Immature natural killer cell (primary cell): Measurements from ENCODE around the gene ALX1. TPM values are rescaled to one million over a fixed set of nuclear protein-coding genes. Genes with fewer than 3 reads are reported as not detected.

ENCODE experiments used
- DNase-seq, 3 donors: peaks; one replicate each; pipeline ENCODE4 v3.0.0; 2022; ENCODE audit warnings: mixed read lengths in 1 of 3
- H3K27ac Mint-ChIP-seq, 6 donors: one replicate each; pipeline ENCODE4 v1.8.0; 2020; ENCODE audit warnings: mixed read lengths in 6 of 6, mild to moderate bottlenecking in 5 of 6, inconsistent platforms in 4 of 6, moderate library complexity in 3 of 6
- H3K27me3 Mint-ChIP-seq, 3 donors: one replicate each; pipeline ENCODE4 v1.8.0; 2020 to 2021; ENCODE audit warnings: low read depth in 3 of 3, mild to moderate bottlenecking in 3 of 3, mixed read lengths in 3 of 3, moderate library complexity in 3 of 3, inconsistent platforms in 1 of 3
- H3K36me3 Mint-ChIP-seq, 3 donors: one replicate each; pipeline ENCODE4 v1.8.0; 2020; ENCODE audit warnings: mixed read lengths in 3 of 3, inconsistent platforms in 2 of 3, mild to moderate bottlenecking in 2 of 3
- H3K4me1 Mint-ChIP-seq, 2 donors: one replicate each; pipeline ENCODE4 v1.8.0; 2020; ENCODE audit warnings: inconsistent platforms in 2 of 2, mild to moderate bottlenecking in 2 of 2, mixed read lengths in 2 of 2, moderate library complexity in 1 of 2
- H3K4me3 Mint-ChIP-seq, 5 donors: one replicate each; pipeline ENCODE4 v1.8.0; 2020; ENCODE audit warnings: mild to moderate bottlenecking in 5 of 5, mixed read lengths in 5 of 5, inconsistent platforms in 3 of 5, moderate library complexity in 3 of 5
- H3K9me3 Mint-ChIP-seq, 6 donors: one replicate each; pipeline ENCODE4 v1.8.0; 2020; ENCODE audit warnings: mild to moderate bottlenecking in 6 of 6, mixed read lengths in 6 of 6, inconsistent platforms in 4 of 6, moderate library complexity in 3 of 6
- polyA plus RNA-seq, 3 donors: library from polyadenylated mRNA; unstranded; fragments of 300-500 nt; fragmentation: Illumina TruSeq; gene quantifications; one replicate each; pipeline ENCODE4 v1.2.3, GENCODE V29; 2021

The ALX1 gene
- polyA plus RNA-seq, result not detected

- DNase-seq, result no peak
- Mint-ChIP-seq H3K27me3 (peaks cover 10 to 22% (median 16%) of the 10 kb centered on the region in 3 donors), H3K27ac (no peak within 1 kb of the TSS)
Observed at GRCh38 chr12:85280165-85280983, at the start of gene ALX1. Gene ALX1 (plus strand): TSS chr12:85280220. CDS start chr12:85280262, 42 bp downstream.

GRCh38 chr12:85237327-85237726 is 42.7 kb upstream of the ALX1 start:
- Mint-ChIP-seq H3K36me3 (no peaks in the 10 kb centered on the region), H3K27me3 (no peaks in the 10 kb centered on the region), H3K4me1 (no peaks in the 10 kb centered on the region), H3K4me3 (no peak overlapping the region), H3K27ac (no peak overlapping the region), H3K9me3 (peaks cover 3 to 13% (median 5%) of the 10 kb centered on the region in 6 donors)
- no peak for DNase-seq

More at GRCh38 chr12:85280165-85280983, at the start of gene ALX1:
- Mint-ChIP-seq H3K9me3 (peaks cover 3 to 36% (median 8%) of the 10 kb centered on the region in 6 donors), H3K36me3 (peaks cover 0 to 3% (median 0%) of the 10 kb centered on the region in 3 donors), H3K4me3 (peak within 1 kb of the TSS in 4 of 5 donors; percentile 21 to 60 (median 44)), H3K4me1 (peaks cover 0 to 6% of the 10 kb centered on the region in 2 donors)

GRCh38 chr12:85244561-85244960 is 35.5 kb upstream of the ALX1 start:
- Mint-ChIP-seq H3K36me3 (no peaks in the 10 kb centered on the region), H3K4me3 (no peak overlapping the region), H3K4me1 (no peaks in the 10 kb centered on the region), H3K27ac (no peak overlapping the region), H3K9me3 (peaks cover 0 to 5% (median 0%) of the 10 kb centered on the region in 6 donors), H3K27me3 (peaks cover 0 to 2% (median 0%) of the 10 kb centered on the region in 3 donors)
- no peak for DNase-seq

- Mint-ChIP-seq H3K27me3 (no peaks in the 10 kb centered on the region), H3K4me1 (no peaks in the 10 kb centered on the region), H3K36me3 (no peaks in the 10 kb centered on the region), H3K9me3 (peaks cover 0 to 26% (median 3%) of the 10 kb centered on the region in 6 donors), H3K4me3 (no peak overlapping the region), H3K27ac (no peak overlapping the region)
- DNase-seq, result no peak
Observed at GRCh38 chr12:85253853-85254252, 26.2 kb upstream of the ALX1 start.

GRCh38 chr12:85257671-85258070 is 22.3 kb upstream of the ALX1 start:
- Mint-ChIP-seq H3K4me1 (no peaks in the 10 kb centered on the region), H3K9me3 (peaks cover 0 to 14% (median 4%) of the 10 kb centered on the region in 6 donors), H3K36me3 (no peaks in the 10 kb centered on the region), H3K27ac (no peak overlapping the region), H3K27me3 (no peaks in the 10 kb centered on the region), H3K4me3 (no peak overlapping the region)
- DNase-seq, result no peak

- Mint-ChIP-seq H3K9me3 (peaks cover 0 to 7% (median 1%) of the 10 kb centered on the region in 6 donors), H3K4me1 (no peaks in the 10 kb centered on the region), H3K4me3 (no peak overlapping the region), H3K36me3 (no peaks in the 10 kb centered on the region), H3K27me3 (no peaks in the 10 kb centered on the region), H3K27ac (no peak overlapping the region)
- no peak for DNase-seq
Observed at GRCh38 chr12:85260447-85260846, 19.6 kb upstream of the ALX1 start.

GRCh38 chr12:85260896-85261295 is 19.1 kb upstream of the ALX1 start:
- Mint-ChIP-seq H3K27me3 (no peaks in the 10 kb centered on the region), H3K9me3 (peaks cover 0 to 7% (median 1%) of the 10 kb centered on the region in 6 donors), H3K27ac (no peak overlapping the region), H3K4me1 (no peaks in the 10 kb centered on the region), H3K36me3 (no peaks in the 10 kb centered on the region), H3K4me3 (no peak overlapping the region)
- no peak for DNase-seq

GRCh38 chr12:85266356-85266755 is 13.7 kb upstream of the ALX1 start:
- H3K4me3 Mint-ChIP-seq, result no peak overlapping the region
- H3K36me3 Mint-ChIP-seq, result no peaks in the 10 kb centered on the region
- DNase-seq, result no peak
- H3K27me3 Mint-ChIP-seq, result peaks cover 0 to 5% (median 0%) of the 10 kb centered on the region in 3 donors
- no peaks in the 10 kb centered on the region for H3K4me1 Mint-ChIP-seq
- H3K9me3 Mint-ChIP-seq, result peaks cover 0 to 18% (median 2%) of the 10 kb centered on the region in 6 donors
- H3K27ac Mint-ChIP-seq, result no peak overlapping the region

GRCh38 chr12:85273381-85274314 is 6.4 kb upstream of the ALX1 start:
- no peak for DNase-seq
- no peak overlapping the region for H3K27ac Mint-ChIP-seq
- H3K9me3 Mint-ChIP-seq, result peaks cover 5 to 38% (median 13%) of the 10 kb centered on the region in 6 donors
- H3K27me3 Mint-ChIP-seq, result peaks cover 4 to 13% (median 9%) of the 10 kb centered on the region in 3 donors
- no peaks in the 10 kb centered on the region for H3K4me1 Mint-ChIP-seq
- no peaks in the 10 kb centered on the region for H3K36me3 Mint-ChIP-seq
- peak overlapping the region in 1 of 5 donors; percentile 14 for H3K4me3 Mint-ChIP-seq

GRCh38 chr12:85274315-85274651 is 5.7 kb upstream of the ALX1 start:
- Mint-ChIP-seq H3K4me1 (no peaks in the 10 kb centered on the region), H3K27me3 (peaks cover 4 to 16% (median 8%) of the 10 kb centered on the region in 3 donors), H3K4me3 (no peak overlapping the region), H3K27ac (no peak overlapping the region), H3K9me3 (peaks cover 5 to 33% (median 13%) of the 10 kb centered on the region in 6 donors), H3K36me3 (no peaks in the 10 kb centered on the region)
- DNase-seq, result no peak

- Mint-ChIP-seq H3K36me3 (no peaks in the 10 kb centered on the region), H3K4me1 (peaks cover 0 to 3% of the 10 kb centered on the region in 2 donors), H3K27me3 (peaks cover 9 to 17% (median 13%) of the 10 kb centered on the region in 3 donors), H3K4me3 (no peak overlapping the region), H3K9me3 (peaks cover 6 to 33% (median 13%) of the 10 kb centered on the region in 6 donors), H3K27ac (no peak overlapping the region)
- no peak for DNase-seq
Observed at GRCh38 chr12:85275374-85275773, 4.6 kb upstream of the ALX1 start.

GRCh38 chr12:85277191-85277590 is 2.8 kb upstream of the ALX1 start:
- Mint-ChIP-seq H3K9me3 (peaks cover 7 to 45% (median 12%) of the 10 kb centered on the region in 6 donors), H3K36me3 (peaks cover 0 to 3% (median 0%) of the 10 kb centered on the region in 3 donors), H3K27me3 (peaks cover 12 to 27% (median 21%) of the 10 kb centered on the region in 3 donors), H3K27ac (no peak overlapping the region), H3K4me1 (peaks cover 0 to 6% of the 10 kb centered on the region in 2 donors), H3K4me3 (no peak overlapping the region)
- no peak for DNase-seq

- H3K4me1 Mint-ChIP-seq, result peaks cover 0 to 6% of the 10 kb centered on the region in 2 donors
- DNase-seq, result no peak
- no peak overlapping the region for H3K4me3 Mint-ChIP-seq
- peaks cover 0 to 3% (median 0%) of the 10 kb centered on the region in 3 donors for H3K36me3 Mint-ChIP-seq
- H3K9me3 Mint-ChIP-seq, result peaks cover 5 to 41% (median 11%) of the 10 kb centered on the region in 6 donors
- H3K27me3 Mint-ChIP-seq, result peaks cover 12 to 27% (median 21%) of the 10 kb centered on the region in 3 donors
- H3K27ac Mint-ChIP-seq, result no peak overlapping the region
Observed at GRCh38 chr12:85277900-85278597, 2.0 kb upstream of the ALX1 start.
